Measurements from ENCODE around the gene HEXA.
A peak's percentile ranks its signal among the peaks of the same experiment; 100 is the strongest.

The HEXA gene

GRCh38 chr15:72344602-72345001, 31.2 kb downstream of the HEXA start:
- Histone ChIP-seq H4K20me1 (ENCODE audit: insufficient read depth, low read length, poor library complexity, severe bottlenecking) (no peaks in the 10 kb centered on the region), H3K9me3 (ENCODE audit: insufficient read depth, low read depth, low read length) (no peaks in the 10 kb centered on the region), H3K4me3 (ENCODE audit: low read length, poor library complexity, severe bottlenecking) (no peak overlapping the region), H3K27me3 (ENCODE audit: insufficient read depth, low read length, poor library complexity, severe bottlenecking) (no peaks in the 10 kb centered on the region), H3K9ac (ENCODE audit: low read depth, low read length, poor library complexity, severe bottlenecking) (no peak overlapping the region), H3K4me1 (ENCODE audit: insufficient read depth, low read length, poor library complexity, severe bottlenecking) (no peaks in the 10 kb centered on the region), H3K36me3 (ENCODE audit: insufficient read depth, low read length) (peaks cover 42% of the 10 kb centered on the region; the same call in 1 of the 2 replicates), H3F3A (ENCODE audit: low read depth) (no peaks in the 10 kb centered on the region), H3K4me2 (ENCODE audit: low read depth, low read length, poor library complexity, severe bottlenecking) (no peak overlapping the region), H2AFZ (ENCODE audit: low read length) (no peak overlapping the region), H3K9me2 (replicated peaks; ENCODE audit: low read depth, low read length) (no peaks in the 10 kb centered on the region), H3K79me2 (ENCODE audit: insufficient read depth, low read length) (no peaks in the 10 kb centered on the region)
- no peak for TF ChIP-seq EZH2phosphoT487 (IDR thresholded peaks at IDR 0.05; ENCODE audit: borderline replicate concordance)
- TF ChIP-seq, protein P1, sequence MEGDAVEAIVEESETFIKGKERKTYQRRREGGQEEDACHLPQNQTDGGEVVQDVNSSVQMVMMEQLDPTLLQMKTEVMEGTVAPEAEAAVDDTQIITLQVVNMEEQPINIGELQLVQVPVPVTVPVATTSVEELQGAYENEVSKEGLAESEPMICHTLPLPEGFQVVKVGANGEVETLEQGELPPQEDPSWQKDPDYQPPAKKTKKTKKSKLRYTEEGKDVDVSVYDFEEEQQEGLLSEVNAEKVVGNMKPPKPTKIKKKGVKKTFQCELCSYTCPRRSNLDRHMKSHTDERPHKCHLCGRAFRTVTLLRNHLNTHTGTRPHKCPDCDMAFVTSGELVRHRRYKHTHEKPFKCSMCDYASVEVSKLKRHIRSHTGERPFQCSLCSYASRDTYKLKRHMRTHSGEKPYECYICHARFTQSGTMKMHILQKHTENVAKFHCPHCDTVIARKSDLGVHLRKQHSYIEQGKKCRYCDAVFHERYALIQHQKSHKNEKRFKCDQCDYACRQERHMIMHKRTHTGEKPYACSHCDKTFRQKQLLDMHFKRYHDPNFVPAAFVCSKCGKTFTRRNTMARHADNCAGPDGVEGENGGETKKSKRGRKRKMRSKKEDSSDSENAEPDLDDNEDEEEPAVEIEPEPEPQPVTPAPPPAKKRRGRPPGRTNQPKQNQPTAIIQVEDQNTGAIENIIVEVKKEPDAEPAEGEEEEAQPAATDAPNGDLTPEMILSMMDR (conservative IDR thresholded peaks at IDR 0.05; ENCODE audit: low read length), result no peak

GRCh38 chr15:72342385-72342784, 33.4 kb downstream of the HEXA start:
- H3K79me2 ChIP-seq (ENCODE audit: insufficient read depth, low read length), result no peaks in the 10 kb centered on the region
- H2AFZ ChIP-seq (ENCODE audit: low read length), result no peak overlapping the region
- no peaks in the 10 kb centered on the region for H3K27me3 ChIP-seq (ENCODE audit: insufficient read depth, low read length, poor library complexity, severe bottlenecking)
- H3K9me2 ChIP-seq (replicated peaks; ENCODE audit: low read depth, low read length), result no peaks in the 10 kb centered on the region
- no peak overlapping the region for H3K4me3 ChIP-seq (ENCODE audit: low read length, poor library complexity, severe bottlenecking)
- no peak overlapping the region for H3K9ac ChIP-seq (ENCODE audit: low read depth, low read length, poor library complexity, severe bottlenecking)
- TF ChIP-seq, protein P1 (conservative IDR thresholded peaks at IDR 0.05; ENCODE audit: low read length), result peak; percentile 76
- no peak for TF ChIP-seq EZH2phosphoT487 (IDR thresholded peaks at IDR 0.05; ENCODE audit: borderline replicate concordance)
- no peaks in the 10 kb centered on the region for H3K9me3 ChIP-seq (ENCODE audit: insufficient read depth, low read depth, low read length)
- no peaks in the 10 kb centered on the region for H3F3A ChIP-seq (ENCODE audit: low read depth)
- no peak overlapping the region for H3K4me2 ChIP-seq (ENCODE audit: low read depth, low read length, poor library complexity, severe bottlenecking)
- no peaks in the 10 kb centered on the region for H3K4me1 ChIP-seq (ENCODE audit: insufficient read depth, low read length, poor library complexity, severe bottlenecking)
- peaks cover 22% of the 10 kb centered on the region; the same call in 1 of the 2 replicates for H3K36me3 ChIP-seq (ENCODE audit: insufficient read depth, low read length)
- H4K20me1 ChIP-seq (ENCODE audit: insufficient read depth, low read length, poor library complexity, severe bottlenecking), result no peaks in the 10 kb centered on the region

DNA sequence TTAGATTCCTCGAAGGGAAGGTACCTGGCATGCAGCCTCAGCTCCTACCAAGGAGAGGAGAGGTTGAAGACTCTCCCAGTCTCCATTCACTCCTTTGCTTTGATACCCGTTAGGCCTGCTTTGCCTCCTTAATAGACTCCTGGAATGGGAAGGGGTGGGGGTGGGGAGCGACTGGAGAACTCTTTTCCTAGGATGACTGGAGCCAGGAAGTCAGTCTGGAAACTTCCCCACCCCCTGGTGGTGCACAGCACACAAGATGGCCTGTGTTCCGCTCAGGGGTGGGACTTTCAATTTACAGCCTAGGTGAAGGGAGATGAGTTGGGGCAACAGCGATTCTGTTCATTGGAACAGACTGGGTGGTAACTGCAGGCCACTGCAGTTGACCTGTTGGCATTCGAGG, 34.5 kb downstream of the HEXA start:
- no peak for TF ChIP-seq EZH2phosphoT487 (IDR thresholded peaks at IDR 0.05; ENCODE audit: borderline replicate concordance)
- TF ChIP-seq, protein P1 (conservative IDR thresholded peaks at IDR 0.05; ENCODE audit: low read length), result no peak; the same call in 1 of the 2 replicates
- H3K9me3 ChIP-seq (ENCODE audit: insufficient read depth, low read depth, low read length), result no peaks in the 10 kb centered on the region
- no peak overlapping the region for H3K4me3 ChIP-seq (ENCODE audit: low read length, poor library complexity, severe bottlenecking)
- H3K9me2 ChIP-seq (replicated peaks; ENCODE audit: low read depth, low read length), result no peaks in the 10 kb centered on the region
- H4K20me1 ChIP-seq (ENCODE audit: insufficient read depth, low read length, poor library complexity, severe bottlenecking), result no peaks in the 10 kb centered on the region
- no peaks in the 10 kb centered on the region for H3K4me1 ChIP-seq (ENCODE audit: insufficient read depth, low read length, poor library complexity, severe bottlenecking)
- no peak overlapping the region for H3K9ac ChIP-seq (ENCODE audit: low read depth, low read length, poor library complexity, severe bottlenecking)
- H3K27me3 ChIP-seq (ENCODE audit: insufficient read depth, low read length, poor library complexity, severe bottlenecking), result no peaks in the 10 kb centered on the region
- no peaks in the 10 kb centered on the region for H3F3A ChIP-seq (ENCODE audit: low read depth)
- H3K79me2 ChIP-seq (ENCODE audit: insufficient read depth, low read length), result no peaks in the 10 kb centered on the region
- H3K36me3 ChIP-seq (ENCODE audit: insufficient read depth, low read length), result peaks cover 17% of the 10 kb centered on the region; the same call in 1 of the 2 replicates
- no peak overlapping the region for H2AFZ ChIP-seq (ENCODE audit: low read length)
- H3K4me2 ChIP-seq (ENCODE audit: low read depth, low read length, poor library complexity, severe bottlenecking), result no peak overlapping the region

Measured in Loucy (cell line).